Tibial artery (tissue), 4 donors: ENCODE data around the gene YARS1.

Source experiments
- DNase-seq, 2 donors: peaks; one replicate each; pipeline ENCODE4 v3.0.0-alpha.2; 2019
- H3K27ac ChIP-seq, 2 donors: fragments of 200-600 bp; sonication (generic) in 1 of 2; 1 replicate in 1 of 2; 2 replicates in 1 of 2; pipeline ENCODE4 v1.5.1; 2018 to 2019; ENCODE audit warnings: mild to moderate bottlenecking in 1 of 2
- H3K27me3 ChIP-seq, 2 donors: fragments of 200-600 bp; sonication (generic) in 1 of 2; one replicate each; pipeline versions ENCODE4 v1.5.1 to v1.6.0; 2016 to 2019
- H3K36me3 ChIP-seq, 3 donors: fragments of 200-600 bp; sonication (generic) in 2 of 3; one replicate each; pipeline ENCODE4 v1.5.1; 2016 to 2019; ENCODE audit warnings: mild to moderate bottlenecking in 2 of 3
- H3K4me1 ChIP-seq, 4 donors: fragments of 200-600 bp; sonication (generic) in 2 of 4; 1 replicate in 3 of 4; 2 replicates in 1 of 4; pipeline ENCODE4 v1.5.1; 2016 to 2019
- H3K4me3 ChIP-seq, 2 donors: fragments of 200-600 bp; sonication (generic) in 1 of 2; 1 replicate in 1 of 2; 2 replicates in 1 of 2; pipeline ENCODE4 v1.5.1; 2018 to 2019; ENCODE audit warnings: mild to moderate bottlenecking in 2 of 2
- H3K9me3 ChIP-seq, 3 donors: fragments of 200-600 bp; sonication (generic) in 1 of 3; one replicate each; pipeline ENCODE4 v1.5.1; 2016 to 2019
- intact Hi-C: fragments of 100-400 bp; cut with DNase I; formaldehyde crosslinking; loops from one replicate; pipeline ENCODE4 v1.15.0; 2023; ENCODE audit warnings: low total_unique reads
- TF ChIP-seq, protein P1 (sequence below), 2 experiments: fragments of 200-600 bp in 1 of 2; fragments of 450-650 bp in 1 of 2; IDR thresholded peaks; one replicate each; pipeline ENCODE4 v1.5.1; 2017 to 2019; ENCODE audit warnings: antibody characterized with exemption in 2 of 2, mild to moderate bottlenecking in 1 of 2, moderate library complexity in 1 of 2

YARS1 gene

GRCh38 chr1:32780628-32781234 is 36.4 kb downstream of the YARS1 start:
- no peak overlapping the region for H3K27ac ChIP-seq
- TF ChIP-seq, protein P1, sequence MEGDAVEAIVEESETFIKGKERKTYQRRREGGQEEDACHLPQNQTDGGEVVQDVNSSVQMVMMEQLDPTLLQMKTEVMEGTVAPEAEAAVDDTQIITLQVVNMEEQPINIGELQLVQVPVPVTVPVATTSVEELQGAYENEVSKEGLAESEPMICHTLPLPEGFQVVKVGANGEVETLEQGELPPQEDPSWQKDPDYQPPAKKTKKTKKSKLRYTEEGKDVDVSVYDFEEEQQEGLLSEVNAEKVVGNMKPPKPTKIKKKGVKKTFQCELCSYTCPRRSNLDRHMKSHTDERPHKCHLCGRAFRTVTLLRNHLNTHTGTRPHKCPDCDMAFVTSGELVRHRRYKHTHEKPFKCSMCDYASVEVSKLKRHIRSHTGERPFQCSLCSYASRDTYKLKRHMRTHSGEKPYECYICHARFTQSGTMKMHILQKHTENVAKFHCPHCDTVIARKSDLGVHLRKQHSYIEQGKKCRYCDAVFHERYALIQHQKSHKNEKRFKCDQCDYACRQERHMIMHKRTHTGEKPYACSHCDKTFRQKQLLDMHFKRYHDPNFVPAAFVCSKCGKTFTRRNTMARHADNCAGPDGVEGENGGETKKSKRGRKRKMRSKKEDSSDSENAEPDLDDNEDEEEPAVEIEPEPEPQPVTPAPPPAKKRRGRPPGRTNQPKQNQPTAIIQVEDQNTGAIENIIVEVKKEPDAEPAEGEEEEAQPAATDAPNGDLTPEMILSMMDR (IDR thresholded peaks at IDR 0.05), result no peak
- DNase-seq, result no peak
- no peaks in the 10 kb centered on the region for H3K4me1 ChIP-seq
- H3K36me3 ChIP-seq, result peaks cover 52 to 99% (median 89%) of the 10 kb centered on the region in 3 donors
- intact Hi-C loops, result no loop called here
- no peaks in the 10 kb centered on the region for H3K27me3 ChIP-seq
- H3K9me3 ChIP-seq, result no peaks in the 10 kb centered on the region
- H3K4me3 ChIP-seq, result no peak overlapping the region

DNA sequence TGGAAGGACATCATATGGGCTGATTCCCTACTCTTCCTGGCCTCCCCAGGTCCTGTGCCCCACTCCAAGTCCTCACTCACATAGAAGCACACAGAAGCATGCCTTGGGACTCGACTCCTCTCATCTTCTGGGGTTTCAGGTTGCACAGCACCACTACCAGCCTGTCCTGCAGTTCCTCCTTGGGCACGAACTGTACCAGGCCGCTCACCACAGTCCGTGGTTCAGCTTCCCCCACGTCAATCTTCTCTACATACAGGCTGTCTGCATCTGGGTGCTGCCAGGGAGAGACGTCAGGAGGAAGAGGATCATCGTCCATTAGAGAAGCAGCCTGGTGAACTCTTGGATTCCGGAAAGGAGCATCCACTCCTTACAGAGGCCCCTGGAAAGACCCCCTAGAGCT is 37.2 kb downstream of the YARS1 start:
- H3K27me3 ChIP-seq, result no peaks in the 10 kb centered on the region
- H3K36me3 ChIP-seq, result peaks cover 49 to 99% (median 88%) of the 10 kb centered on the region in 3 donors
- no peaks in the 10 kb centered on the region for H3K9me3 ChIP-seq
- TF ChIP-seq, protein P1 (IDR thresholded peaks at IDR 0.05), result no peak
- H3K4me1 ChIP-seq, result peaks cover 0 to 5% (median 0%) of the 10 kb centered on the region in 4 donors
- no peak overlapping the region for H3K27ac ChIP-seq
- no peak for DNase-seq
- intact Hi-C loops, result no loop called here
- H3K4me3 ChIP-seq, result no peak overlapping the region

GRCh38 chr1:32779242-32779641 is 37.9 kb downstream of the YARS1 start:
- intact Hi-C loops, result loop anchor here (10.0 kb wide), 1 partner anchor 264 kb away; no protein-coding TSS in a partner anchor
- Histone ChIP-seq H3K9me3 (no peaks in the 10 kb centered on the region), H3K27me3 (no peaks in the 10 kb centered on the region), H3K27ac (no peak overlapping the region), H3K4me3 (no peak overlapping the region), H3K36me3 (peaks cover 49 to 97% (median 81%) of the 10 kb centered on the region in 3 donors), H3K4me1 (peaks cover 0 to 5% (median 0%) of the 10 kb centered on the region in 4 donors)
- no peak for DNase-seq
- TF ChIP-seq, protein P1 (IDR thresholded peaks at IDR 0.05), result no peak

GRCh38 chr1:32775640-32776337 is 41.4 kb downstream of the YARS1 start:
- intact Hi-C loops, result loop anchor here (10.0 kb wide), 1 partner anchor 261 kb away; no protein-coding TSS in a partner anchor
- Histone ChIP-seq H3K4me1 (peaks cover 0 to 20% (median 1%) of the 10 kb centered on the region in 4 donors), H3K27ac (no peak overlapping the region), H3K4me3 (no peak overlapping the region), H3K9me3 (no peaks in the 10 kb centered on the region), H3K36me3 (peaks cover 26 to 77% (median 56%) of the 10 kb centered on the region in 3 donors), H3K27me3 (no peaks in the 10 kb centered on the region)
- TF ChIP-seq, protein P1 (IDR thresholded peaks at IDR 0.05), result no peak
- no peak for DNase-seq

GRCh38 chr1:32774950-32775634 is 42.1 kb downstream of the YARS1 start:
- no peak for DNase-seq
- TF ChIP-seq, protein P1 (IDR thresholded peaks at IDR 0.05), result no peak
- no peak overlapping the region for H3K4me3 ChIP-seq
- H3K27me3 ChIP-seq, result no peaks in the 10 kb centered on the region
- peaks cover 0 to 20% (median 1%) of the 10 kb centered on the region in 4 donors for H3K4me1 ChIP-seq
- H3K9me3 ChIP-seq, result no peaks in the 10 kb centered on the region
- H3K27ac ChIP-seq, result no peak overlapping the region
- intact Hi-C loops, result loop anchor here (10.0 kb wide), 1 partner anchor 260 kb away; no protein-coding TSS in a partner anchor
- H3K36me3 ChIP-seq, result peaks cover 19 to 77% (median 56%) of the 10 kb centered on the region in 3 donors
